GM19468 (cell line): ENCODE data around the gene AVPR1A.
A peak's percentile ranks its signal among the peaks of the same experiment; 100 is the strongest.
"Not testable (repeated sequence)": the region's sequence is repeated elsewhere in the genome, so short reads cannot be mapped to it uniquely, and the experiment has no call there.

Experiments used
- ATAC-seq: cut with Tn5 transposase; IDR thresholded peaks from one replicate; pipeline ENCODE4 v1.9.1; 2021; ENCODE audit warnings: mild to moderate bottlenecking, moderate library complexity, moderate number of reproducible peaks; ENCODE audit not compliant: unreplicated experiment; ENCODE audit errors: extremely low read depth

The AVPR1A gene

DNA sequence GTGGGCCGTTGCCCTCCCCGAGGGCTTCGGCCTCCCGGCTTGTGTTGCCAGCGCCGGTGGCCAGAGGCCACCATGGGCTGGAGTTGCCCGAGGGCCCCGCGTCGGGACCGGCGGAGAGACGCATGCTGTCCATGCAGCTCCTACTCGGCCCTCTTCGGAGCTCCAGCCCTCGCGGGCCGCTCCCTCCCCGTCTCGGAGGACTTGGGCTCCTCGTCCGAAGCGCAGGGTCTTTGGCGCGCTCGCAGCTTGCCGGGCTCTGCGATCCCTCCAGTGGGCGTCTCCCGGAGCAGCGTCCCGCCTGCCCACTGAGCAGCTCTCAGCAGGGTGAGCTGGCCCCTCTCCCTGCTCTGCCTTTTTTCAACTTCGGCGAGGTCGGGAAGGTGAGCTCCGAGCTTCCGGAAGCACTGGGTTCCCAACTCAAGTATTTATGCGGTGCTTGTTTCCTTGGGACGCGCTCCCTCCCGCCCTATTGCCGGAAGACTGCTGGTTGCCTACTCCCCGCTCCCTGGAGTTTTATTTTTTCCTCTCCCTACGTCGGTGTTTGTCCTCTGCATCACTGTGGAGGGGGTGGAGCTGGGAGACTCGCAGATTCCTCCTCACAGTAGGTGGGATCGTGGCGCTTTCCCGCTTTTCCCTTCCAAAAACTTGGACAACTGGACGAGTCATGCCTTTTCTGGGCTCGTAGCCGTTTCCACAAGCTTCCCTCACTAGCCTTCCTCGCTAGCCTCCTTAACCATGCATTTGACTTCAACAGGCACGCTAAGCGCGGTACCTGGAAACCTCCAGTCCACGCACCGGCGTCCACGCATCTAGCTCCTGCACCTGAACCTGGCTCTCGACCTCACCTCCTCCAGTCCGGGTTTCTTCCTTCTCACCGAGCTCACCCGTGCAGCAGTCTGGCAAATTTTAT, at the start of gene AVPR1A:
TSS of gene AVPR1A (minus strand) at position 489 of the 910 bp plus-strand sequence. CDS start at position 124, 365 bp downstream.
- no peak for ATAC-seq

- ATAC-seq: no peak
Measured at GRCh38 chr12:63196168-63196567, 45.2 kb upstream of the AVPR1A start.

GRCh38 chr12:63179224-63179623, 28.2 kb upstream of the AVPR1A start:
- ATAC-seq: no peak

DNA sequence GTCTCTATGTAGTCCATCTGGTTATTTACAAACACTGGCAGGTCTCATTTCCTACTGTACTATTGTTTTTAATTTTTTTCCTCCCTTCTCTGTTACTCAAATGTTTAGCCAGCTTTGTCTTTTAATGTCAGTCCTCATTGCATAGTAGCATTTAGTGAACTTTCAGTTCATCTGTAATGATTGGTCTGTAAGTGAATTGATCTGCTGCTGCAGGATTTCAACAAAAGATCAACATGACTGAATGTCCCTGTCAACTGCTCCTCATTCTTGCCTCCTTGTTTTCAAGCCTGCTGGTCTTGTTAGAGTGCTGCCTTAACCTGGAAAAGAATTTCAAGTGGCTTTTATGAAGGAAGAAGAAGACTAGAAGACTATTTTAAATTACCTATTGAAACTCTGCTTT, 19.3 kb upstream of the AVPR1A start:
- no peak for ATAC-seq

GRCh38 chr12:63167741-63168140, 16.7 kb upstream of the AVPR1A start:
- ATAC-seq: not testable (repeated sequence)

DNA sequence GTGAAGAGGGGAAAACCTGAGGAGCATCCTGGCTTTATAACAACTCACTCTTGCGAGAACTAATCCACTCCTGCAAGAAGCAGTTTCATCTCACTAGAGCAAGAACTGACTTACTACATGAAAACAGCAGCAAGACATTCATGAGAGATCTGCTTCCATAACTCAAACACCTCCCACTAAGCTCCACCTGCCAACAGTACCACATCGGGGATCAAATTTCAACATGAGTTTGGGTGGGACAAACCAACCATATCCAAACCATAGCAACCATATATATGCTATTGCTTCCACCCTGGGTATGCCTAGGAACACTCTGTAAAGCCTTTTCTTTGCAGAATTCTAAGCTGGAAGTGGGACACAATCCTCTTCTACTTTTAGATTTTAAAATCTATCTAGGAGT, 13.9 kb upstream of the AVPR1A start:
- ATAC-seq: no peak

- no peak for ATAC-seq
Measured at GRCh38 chr12:63163541-63163940, 12.5 kb upstream of the AVPR1A start.

DNA sequence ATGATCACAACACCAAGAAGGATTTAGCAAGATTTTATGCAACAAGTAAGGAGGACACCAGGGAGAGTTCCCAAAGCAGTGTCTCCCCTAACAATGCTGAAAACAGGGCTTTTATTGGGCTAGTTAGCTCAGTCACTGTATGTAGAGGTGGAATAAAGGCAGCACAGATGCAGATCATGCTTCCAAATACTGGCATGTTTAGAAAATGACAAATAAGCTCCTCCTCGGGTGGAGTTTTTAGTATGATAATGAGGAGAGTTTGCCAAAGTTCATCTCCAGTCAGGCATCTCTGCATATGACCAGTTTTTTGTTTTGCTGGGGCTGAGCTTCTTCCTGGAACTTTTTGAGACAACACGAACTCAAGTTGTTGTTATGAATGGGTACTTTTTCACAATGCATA, 4.4 kb upstream of the AVPR1A start:
- ATAC-seq: no peak

GRCh38 chr12:63154560-63154959, 3.6 kb upstream of the AVPR1A start:
- no peak for ATAC-seq

GRCh38 chr12:63152321-63152700, 1.3 kb upstream of the AVPR1A start:
- no peak for ATAC-seq

DNA sequence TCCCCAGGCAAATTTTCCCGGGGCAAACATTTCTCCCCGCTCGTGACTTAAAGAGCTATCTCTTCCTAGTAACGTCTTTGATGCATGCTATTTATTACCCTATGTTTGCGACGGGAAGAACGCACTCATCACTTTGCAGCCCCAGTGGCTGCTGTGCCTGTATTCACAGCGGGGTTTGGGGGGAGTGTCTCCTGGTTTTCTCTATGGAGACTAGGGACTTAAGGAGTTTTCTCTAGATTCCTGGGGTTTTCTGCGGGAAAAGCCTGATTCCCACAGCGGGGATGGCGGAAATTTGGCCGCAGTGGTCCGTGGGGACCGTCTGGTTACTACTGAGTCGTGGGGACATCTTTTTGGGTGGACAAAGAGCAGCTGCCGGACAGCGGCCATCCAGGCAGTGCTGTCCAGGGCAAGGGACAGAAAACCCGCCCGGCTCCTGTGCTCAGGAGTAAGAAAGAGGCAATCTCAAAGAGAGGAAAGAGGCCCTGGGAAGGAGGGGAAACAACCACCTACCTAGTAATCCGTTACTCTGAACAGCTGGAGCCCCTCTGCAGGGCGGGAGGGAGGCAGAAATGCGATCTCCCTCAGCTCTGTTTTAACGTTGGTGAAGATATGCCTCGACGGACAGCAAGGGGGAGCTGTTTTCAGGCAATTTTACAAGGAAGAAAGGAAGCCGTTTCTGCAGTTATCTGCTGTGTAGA, 771 bp upstream of the AVPR1A start:
- ATAC-seq: peak; percentile 57

GRCh38 chr12:63149909-63150712, 890 bp downstream of the AVPR1A start:
- ATAC-seq: no peak

DNA sequence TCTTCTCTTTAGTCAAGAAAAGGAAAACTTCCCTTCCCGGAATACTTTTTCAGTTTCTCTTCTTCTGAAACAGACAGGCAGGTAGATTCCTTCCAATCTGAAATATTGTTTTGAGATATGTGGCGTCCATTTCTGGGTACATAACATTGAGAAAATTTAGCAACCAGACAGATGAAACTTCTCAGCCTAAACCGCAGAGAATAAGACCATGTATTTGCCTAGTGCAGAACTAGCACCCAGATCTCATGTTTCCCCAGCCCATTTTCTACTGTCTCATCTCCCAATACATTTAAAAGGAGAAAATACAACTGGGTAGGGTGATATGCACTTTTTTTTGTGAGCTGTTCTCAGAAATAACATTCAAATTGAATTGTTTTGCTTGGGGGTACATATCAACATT, 6.4 kb downstream of the AVPR1A start:
- no peak for ATAC-seq

- no peak for ATAC-seq
Measured at GRCh38 chr12:63138488-63138887, 12.5 kb downstream of the AVPR1A start.

DNA sequence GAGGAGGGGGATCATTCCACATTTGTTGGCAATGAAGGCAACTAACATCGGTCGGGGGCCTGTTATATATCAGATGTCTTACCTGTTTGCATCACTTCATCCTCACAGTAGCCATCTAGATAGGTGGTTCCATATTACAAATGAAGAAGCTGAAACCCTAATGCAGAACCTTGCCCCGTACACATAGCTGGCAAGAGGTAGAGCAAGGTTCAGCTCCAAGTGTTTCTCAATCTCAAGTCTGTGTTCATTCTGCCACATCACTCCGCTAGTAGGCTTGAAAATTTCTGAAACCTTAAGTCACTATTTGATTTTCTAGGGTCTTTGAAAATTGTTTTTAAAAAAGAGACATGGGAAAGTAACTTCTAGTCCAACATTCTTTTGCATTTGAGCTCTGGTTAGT, 17.0 kb downstream of the AVPR1A start:
- ATAC-seq: no peak

GRCh38 chr12:63132201-63132600, 18.8 kb downstream of the AVPR1A start:
- ATAC-seq: no peak

GRCh38 chr12:63129927-63130326, 21.1 kb downstream of the AVPR1A start:
- no peak for ATAC-seq

- ATAC-seq: no peak
Measured at GRCh38 chr12:63124778-63125177, 26.2 kb downstream of the AVPR1A start.

DNA sequence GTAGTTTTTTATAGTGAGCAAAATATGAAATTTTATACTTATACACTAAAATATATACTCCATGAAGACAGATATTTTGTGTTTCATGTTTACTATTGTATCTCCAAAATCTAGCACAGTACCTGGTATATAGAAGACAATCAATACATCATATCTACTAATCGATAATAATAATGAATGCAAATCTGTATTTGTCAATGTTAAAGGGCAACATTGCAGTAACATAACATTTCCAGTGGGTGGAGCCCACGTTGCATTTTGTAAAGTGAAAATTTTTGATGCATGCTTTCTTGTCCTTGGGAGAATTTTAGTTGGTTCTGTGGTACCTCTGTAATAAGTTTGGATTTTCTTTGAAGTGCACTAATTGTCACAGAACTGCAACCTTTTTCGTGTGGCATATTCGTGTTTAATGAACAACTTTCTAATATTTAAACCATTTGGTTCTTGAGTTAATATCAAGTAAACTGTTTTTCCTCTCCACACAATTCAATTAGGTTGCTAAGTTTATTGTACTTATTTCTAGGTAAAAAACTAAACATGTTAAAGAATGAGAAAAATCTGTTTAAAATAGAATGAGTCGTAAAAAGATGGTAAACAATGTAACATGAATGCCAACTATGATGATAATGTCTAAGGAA, 47.4 kb downstream of the AVPR1A start:
- no peak for ATAC-seq

DNA sequence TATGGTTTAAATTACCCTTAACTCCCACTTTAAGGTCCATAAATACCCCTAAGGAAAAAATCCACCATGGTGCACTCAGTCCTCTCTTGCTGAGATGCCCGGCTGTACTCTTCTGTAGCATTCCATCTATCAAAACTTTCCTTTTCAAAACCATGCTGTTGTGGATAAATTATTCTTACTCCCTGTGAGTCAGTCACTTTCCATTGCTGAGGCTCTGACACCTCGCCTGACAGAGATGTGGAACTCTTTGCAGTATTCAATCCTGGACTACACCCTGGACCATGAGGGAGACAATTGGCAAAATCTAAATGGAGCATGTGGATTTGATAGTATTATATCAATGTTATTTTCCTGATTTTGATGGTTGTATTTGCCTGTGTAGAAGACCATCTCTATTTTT, 49.1 kb downstream of the AVPR1A start:
- no peak for ATAC-seq
